GM19023 (cell line): ENCODE results near the gene C14orf119.

Source experiments
- ATAC-seq: cut with Tn5 transposase; IDR thresholded peaks from one replicate; pipeline ENCODE4 v1.9.1; 2021; ENCODE audit warnings: mild to moderate bottlenecking, moderate library complexity; ENCODE audit not compliant: unreplicated experiment

Gene C14orf119

GRCh38 chr14:23060536-23061260 is 34.6 kb upstream of the C14orf119 start:
- no peak for ATAC-seq

GRCh38 chr14:23062002-23062401 is 33.3 kb upstream of the C14orf119 start:
- ATAC-seq, result no peak

DNA sequence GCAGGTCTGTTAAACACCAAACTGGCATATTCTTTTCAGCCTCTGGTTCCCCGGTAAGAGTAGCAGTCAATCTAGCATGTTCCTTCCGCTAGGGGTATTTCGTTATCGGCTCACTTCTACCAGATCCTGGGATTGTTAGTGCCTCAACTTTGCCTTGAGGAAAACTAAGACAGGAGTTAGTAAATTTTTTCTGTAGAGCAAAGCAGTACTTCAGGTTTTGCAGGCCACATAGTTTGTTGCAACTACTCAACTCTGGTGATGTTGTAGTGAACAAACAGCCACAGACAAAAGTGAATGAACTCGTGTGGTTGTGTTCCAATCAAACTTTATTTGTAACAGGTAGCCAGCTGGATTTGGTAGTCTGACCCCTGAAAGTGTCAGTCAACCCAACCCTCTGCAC is 31.7 kb upstream of the C14orf119 start:
- no peak for ATAC-seq

- ATAC-seq, result no peak
Measured at GRCh38 chr14:23066368-23066767, 28.9 kb upstream of the C14orf119 start.

- no peak for ATAC-seq
Measured at GRCh38 chr14:23066855-23067744, 28.2 kb upstream of the C14orf119 start.

DNA sequence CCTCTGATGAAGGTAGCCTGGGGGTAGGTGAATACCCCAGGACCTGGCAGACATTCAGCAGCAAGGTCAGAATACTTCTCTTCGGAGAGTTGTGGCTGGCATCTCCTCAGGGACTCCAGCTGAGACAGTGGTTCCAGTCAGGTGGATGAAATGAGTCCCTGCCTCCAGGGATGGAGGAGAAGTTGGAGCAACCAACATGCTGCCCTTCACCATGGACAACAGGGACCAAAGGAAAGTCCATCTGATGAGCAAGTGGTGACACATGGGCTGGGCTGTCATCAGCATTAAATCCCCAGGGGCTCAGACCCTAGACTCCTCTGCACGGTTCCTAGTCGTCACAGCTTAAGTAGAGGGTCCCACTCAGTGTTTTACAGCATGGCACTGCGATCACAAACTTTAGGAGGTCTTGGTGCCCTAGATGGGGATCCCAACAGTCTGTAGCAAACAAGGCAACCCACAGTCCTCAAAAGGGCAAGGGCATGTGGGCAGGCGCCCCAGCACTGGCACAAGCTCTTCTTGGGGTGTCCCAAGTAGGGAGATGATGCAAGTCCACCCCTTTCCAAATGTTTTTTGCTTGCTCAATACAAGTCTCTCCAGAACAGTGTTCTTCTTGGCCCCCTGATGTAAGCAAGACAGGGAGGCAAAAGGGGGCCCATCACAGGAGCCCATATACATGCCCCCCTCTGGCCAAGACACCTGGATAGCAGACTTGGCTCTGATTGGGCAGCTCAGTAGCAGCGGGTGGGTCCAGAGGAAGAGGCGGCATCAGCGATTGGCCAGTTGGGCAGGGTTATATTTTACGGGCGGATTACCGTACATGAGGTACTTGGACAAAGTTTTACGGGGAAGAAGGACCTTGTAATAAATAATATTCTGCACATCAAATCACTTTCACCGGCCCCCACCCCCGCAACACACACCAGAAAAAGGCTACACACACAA is 27.2 kb upstream of the C14orf119 start:
- no peak for ATAC-seq

DNA sequence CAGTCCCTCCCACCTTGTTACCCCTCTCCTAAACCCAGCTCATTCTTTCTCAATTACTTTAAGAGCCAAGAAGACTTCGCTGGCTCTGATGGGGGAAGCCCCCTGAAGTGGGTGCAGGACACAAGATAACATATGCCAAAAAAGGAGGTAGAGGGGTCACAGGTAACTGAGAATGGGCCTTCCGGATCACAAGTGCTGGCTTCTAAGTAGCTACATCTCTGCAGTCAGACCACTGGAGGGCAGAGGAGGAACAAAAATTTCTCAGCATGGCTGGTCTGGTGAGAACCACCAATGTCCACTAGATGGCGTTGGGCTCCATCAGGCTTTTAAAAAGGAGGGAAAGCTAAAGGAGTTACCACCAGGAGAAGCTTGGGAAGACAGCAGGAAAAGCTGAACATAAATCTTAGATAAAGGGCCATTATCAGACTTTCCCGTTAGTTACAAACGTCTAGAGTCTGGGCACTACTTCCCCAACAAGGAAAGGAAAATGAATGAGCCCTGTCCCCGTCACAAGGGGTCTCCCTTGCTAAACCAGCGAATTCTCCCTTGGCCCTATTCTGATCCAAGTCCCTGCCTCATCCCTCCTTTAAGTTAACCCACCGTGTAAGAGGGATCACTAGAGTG is 26.4 kb upstream of the C14orf119 start:
- ATAC-seq, result peak; percentile 66

DNA sequence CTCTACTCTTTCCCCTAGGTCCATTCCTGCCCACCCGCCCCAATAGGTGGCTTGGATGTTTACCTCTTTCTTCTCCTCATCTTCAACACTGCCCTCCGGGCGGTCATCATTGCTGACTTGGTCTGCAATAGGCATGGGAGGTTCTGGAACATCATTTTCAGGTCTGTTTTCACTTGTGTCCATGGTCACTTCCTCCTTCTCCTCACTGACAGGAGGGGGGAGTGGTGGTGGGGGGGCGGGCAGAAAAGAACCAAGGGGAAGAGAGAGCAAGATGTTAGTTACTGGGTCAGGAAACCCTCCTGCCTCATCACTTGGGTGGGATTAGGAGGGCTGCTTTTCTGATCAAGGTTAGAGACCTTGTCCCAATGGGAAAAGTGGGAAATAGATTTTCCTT is 25.9 kb upstream of the C14orf119 start:
- ATAC-seq, result no peak

DNA sequence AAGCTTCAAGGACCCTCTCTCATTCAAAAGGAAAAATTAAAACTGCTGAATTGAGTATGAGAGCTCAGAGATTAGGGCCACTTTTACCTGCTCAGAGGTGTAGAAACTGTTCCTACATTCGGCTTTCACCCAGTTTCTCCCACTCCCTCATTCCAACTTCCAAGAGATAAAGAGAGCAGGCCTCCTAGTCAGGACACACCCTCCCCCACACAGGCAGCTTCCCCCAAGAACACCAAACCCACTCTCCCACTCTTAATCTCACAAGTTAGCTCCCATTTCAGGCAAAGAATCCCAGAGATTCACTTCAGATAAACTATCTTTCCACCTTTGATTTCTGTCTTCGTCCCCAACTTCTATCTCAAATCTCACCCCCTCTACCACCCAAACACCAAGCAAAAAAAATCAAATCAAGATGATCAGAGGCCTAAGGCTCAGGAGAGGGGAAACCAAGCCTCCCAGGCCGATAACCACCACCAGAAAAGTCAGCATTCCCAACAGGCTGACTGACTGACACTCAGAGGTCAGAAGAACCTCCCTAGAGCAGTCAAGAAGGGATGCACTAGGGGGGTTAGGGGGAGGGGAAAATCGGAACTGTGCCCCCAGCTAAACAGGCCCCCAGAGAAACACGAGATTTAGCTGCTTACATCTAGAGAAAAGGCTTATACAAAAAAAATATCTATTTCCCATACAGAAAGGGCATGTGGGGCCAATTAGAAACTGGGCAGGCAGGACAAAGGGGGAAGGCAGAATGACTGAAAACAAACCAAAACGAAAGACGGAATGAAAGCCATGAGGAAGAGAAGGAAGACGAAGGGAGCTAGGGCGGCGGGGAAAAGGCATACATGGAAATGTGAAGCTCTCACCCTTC is 24.8 kb upstream of the C14orf119 start:
- ATAC-seq, result no peak

DNA sequence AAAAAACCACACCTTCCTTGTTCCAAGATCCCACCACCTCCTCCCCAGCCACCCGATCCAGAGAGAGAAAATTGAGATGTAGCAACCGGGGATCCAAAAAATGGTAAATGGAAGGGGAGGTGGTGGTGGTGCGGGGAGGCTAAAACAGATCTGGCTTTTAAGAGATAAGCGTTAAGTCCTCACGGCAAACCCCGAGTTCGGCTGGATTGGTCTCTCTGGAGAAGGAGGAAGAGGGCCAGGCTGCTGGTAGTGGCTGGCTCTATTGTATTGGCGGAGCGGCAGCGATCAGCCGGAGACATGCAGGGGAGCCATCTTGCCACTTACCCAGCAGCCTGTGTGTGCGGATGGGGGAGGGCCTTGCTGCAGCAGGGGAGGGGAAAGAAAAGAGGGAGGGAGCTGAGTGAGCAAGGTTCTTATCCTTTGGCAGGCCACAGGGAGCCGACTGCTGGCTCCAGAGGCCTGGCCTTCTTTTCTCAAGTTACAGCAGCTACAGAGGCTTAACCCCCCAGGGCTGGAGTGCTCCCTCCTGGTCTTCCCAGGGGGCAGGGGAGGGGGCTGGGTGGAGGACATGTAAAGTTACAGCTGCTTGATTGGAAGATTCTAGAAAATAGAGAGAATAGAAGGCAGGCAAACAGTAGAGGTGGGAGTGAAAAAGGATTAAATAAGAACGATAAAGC is 23.9 kb upstream of the C14orf119 start:
- peak; percentile 76 for ATAC-seq

GRCh38 chr14:23071921-23072539 is 23.3 kb upstream of the C14orf119 start:
- no peak for ATAC-seq

- ATAC-seq, result no peak
Measured at GRCh38 chr14:23074906-23075305, 20.4 kb upstream of the C14orf119 start.

DNA sequence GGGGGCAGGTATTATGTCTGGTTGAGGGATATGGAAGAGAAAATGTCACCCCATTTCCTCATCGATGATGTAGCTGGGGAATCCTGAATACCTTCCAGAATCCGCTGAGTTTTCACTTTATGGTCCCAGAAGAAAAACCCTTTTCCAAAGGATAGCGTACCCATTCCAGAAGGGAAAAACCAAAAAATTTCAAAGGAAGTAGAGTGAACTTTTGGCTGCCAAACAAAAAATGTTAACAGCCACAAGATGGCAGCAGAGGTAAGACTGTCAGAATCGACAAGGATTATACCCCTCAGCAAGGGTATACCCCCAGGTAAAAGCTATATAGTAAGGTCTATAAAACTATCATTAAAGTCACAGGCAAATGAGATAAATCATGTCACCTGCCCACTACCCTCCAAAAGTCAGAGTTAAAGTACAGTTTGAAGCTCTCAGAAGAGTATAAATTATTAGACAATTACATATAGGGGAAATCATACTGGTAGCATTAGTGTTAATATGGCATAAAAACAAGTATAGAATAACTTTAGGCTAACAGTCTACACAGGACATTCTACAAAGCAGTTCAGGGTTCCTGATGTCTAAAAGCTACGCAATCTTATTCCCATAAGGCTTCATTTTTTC is 18.4 kb upstream of the C14orf119 start:
- no peak for ATAC-seq

- no peak for ATAC-seq
Measured at GRCh38 chr14:23077962-23078361, 17.3 kb upstream of the C14orf119 start.

- no peak for ATAC-seq
Measured at GRCh38 chr14:23078692-23079116, 16.6 kb upstream of the C14orf119 start.

DNA sequence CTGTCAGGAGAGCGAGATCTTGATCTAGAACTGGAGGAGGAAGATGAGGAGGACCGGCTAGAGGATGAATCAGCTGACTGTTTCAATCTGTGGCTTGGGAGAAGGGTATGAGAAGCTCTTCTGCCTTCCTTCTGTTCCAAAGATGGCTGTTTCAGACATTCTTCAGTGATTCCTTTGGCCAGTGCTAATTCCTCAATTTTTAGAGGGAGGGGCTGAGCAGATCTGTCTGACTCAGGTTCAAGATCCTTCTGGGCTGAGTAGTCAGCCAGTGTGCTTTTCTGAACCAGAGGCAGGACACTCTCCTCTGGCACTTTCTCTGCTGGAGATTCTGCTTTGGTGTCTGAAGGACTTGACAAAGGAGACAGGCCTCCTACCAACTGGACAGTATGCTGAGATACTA is 15.6 kb upstream of the C14orf119 start:
- no peak for ATAC-seq

DNA sequence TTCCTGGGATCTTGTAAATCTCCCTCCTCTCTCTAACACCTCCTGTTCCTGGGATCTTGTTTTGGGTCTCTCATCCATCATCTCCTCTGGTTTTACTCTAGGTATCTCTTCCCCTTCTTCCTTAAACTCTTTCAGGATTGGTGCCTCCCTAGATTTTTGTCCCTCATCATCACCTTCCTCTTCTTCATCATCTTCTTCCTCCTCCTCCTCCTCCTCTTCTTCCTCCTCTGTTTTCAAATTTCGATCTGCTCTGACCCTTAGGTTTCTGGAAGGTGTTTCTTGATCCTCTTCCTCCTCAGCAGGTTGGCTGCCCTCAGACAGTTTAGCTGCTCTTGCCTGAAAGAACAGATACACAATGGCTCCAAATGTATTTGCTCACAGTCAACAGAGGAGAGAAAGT is 14.8 kb upstream of the C14orf119 start:
- no peak for ATAC-seq

GRCh38 chr14:23085458-23085857 is 9.8 kb upstream of the C14orf119 start:
- no peak for ATAC-seq
